Measurements from ENCODE around the gene ATP4A.

Gene ATP4A

DNA sequence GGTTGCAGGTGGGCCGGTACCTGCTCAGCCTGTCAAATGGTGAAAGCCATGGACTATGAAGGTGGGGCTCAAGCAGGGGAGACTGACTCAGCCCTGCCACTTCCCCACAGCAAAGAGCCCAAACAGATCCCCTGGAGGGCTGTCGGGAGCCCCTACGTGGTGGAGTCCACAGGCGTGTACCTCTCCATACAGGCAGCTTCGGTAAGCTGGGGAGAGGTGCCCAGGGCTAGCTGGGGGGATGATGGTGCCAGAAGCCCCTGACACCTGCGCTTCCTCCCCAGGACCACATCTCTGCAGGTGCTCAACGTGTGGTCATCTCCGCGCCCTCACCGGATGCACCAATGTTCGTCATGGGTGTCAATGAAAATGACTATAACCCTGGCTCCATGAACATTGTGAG lies 21.2 kb downstream of the ATP4A start:
- H3K27ac ChIP-seq (ENCODE audit: insufficient read depth, low read length, poor library complexity, severe bottlenecking) = no peak overlapping the region
- H3K27me3 ChIP-seq (replicated peaks; ENCODE audit: control insufficient read depth, insufficient read depth, low read length, poor library complexity, severe bottlenecking) = no peaks in the 10 kb centered on the region
- no peaks in the 10 kb centered on the region for H3K36me3 ChIP-seq (ENCODE audit: control insufficient read depth, insufficient read depth, low read length)
- peaks cover 20% of the 10 kb centered on the region for H3K4me1 ChIP-seq (ENCODE audit: control insufficient read depth, insufficient read depth, low read length, poor library complexity, severe bottlenecking)
- no peaks in the 10 kb centered on the region for H3K9me3 ChIP-seq (ENCODE audit: control insufficient read depth, low read length)
- no peak overlapping the region for H3K4me3 ChIP-seq (ENCODE audit: insufficient read depth, low read depth, low read length, poor library complexity, severe bottlenecking)
- DNase-seq = no peak

DNA sequence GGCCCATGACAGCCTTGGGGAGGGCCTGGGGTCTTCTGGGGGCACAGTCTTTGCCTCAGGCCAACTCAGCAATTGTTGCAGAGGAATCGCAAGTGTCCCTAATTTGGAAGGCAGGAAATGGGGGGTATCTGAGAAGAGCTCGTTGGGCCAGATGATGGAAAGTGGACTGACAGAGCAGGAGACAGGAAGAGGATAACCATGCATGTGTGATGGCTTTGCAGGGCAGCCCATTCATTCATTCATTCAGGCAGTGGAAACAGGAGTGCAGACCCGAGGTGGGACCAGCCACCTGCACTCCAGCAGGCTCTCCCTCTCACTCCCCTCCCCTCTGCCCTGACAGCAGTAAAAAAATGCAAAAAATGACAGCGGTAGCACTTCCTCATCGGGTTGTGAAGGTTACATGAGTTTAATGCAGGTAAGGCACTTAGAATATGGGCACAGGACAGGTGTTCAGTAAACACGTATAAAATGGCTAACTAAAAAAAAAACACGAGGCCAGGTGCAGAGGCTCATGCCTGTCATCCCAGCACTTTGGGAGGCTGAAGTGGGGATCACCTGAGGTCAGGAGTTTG lies 23.0 kb downstream of the ATP4A start:
- peaks cover 9% of the 10 kb centered on the region for H3K4me1 ChIP-seq (ENCODE audit: control insufficient read depth, insufficient read depth, low read length, poor library complexity, severe bottlenecking)
- DNase-seq = no peak

DNA sequence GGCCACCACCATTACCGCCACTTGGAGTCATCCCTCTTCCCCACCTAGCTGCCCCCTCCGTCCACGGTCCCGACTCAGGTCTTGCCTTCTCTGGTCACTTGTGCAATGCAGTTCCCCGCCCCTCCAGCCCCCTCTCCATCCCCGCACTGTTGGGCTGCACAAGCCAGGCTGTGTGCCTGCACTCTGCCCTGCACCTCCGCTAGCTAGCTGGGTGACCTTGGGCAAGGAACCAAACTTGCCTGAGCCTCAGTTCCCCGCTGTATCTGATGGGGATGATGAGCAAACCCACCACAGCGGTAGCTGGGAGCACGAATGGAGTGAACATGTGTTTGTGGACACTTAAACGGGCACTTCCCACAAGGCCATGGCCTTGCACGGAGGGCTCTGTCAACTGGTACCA lies 23.6 kb downstream of the ATP4A start:
- Histone ChIP-seq H3K9me3 (ENCODE audit: control insufficient read depth, low read length) (no peaks in the 10 kb centered on the region), H3K27ac (ENCODE audit: insufficient read depth, low read length, poor library complexity, severe bottlenecking) (no peak overlapping the region), H3K36me3 (ENCODE audit: control insufficient read depth, insufficient read depth, low read length) (no peaks in the 10 kb centered on the region), H3K27me3 (replicated peaks; ENCODE audit: control insufficient read depth, insufficient read depth, low read length, poor library complexity, severe bottlenecking) (no peaks in the 10 kb centered on the region), H3K4me3 (ENCODE audit: insufficient read depth, low read depth, low read length, poor library complexity, severe bottlenecking) (no peak overlapping the region), H3K4me1 (ENCODE audit: control insufficient read depth, insufficient read depth, low read length, poor library complexity, severe bottlenecking) (peaks cover 4% of the 10 kb centered on the region)
- no peak for DNase-seq

More for the DNA sequence above, 23.0 kb downstream of the ATP4A start:
- Histone ChIP-seq H3K27me3 (replicated peaks; ENCODE audit: control insufficient read depth, insufficient read depth, low read length, poor library complexity, severe bottlenecking) (no peaks in the 10 kb centered on the region), H3K4me3 (ENCODE audit: insufficient read depth, low read depth, low read length, poor library complexity, severe bottlenecking) (no peak overlapping the region), H3K27ac (ENCODE audit: insufficient read depth, low read length, poor library complexity, severe bottlenecking) (no peak overlapping the region), H3K9me3 (ENCODE audit: control insufficient read depth, low read length) (no peaks in the 10 kb centered on the region), H3K36me3 (ENCODE audit: control insufficient read depth, insufficient read depth, low read length) (no peaks in the 10 kb centered on the region)

DNA sequence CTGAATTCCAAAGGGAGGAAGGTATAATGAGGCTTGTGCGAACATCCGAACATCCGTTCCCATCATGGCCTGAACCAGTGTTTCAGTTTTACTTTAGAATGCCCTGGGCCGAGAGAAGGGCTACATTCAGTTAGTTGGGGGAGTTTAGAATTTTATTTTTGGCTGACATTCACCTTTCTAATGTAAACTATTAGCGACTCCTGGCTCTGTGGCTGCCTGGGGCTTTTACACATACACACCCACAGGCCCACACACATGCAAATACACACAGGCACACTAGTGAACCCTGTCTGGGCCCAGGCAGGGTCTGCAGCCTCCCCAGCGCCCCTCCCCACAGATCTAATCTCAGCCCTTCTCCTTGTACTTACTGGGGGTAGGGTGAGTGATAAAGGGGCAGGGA lies 24.1 kb downstream of the ATP4A start:
- H3K4me1 ChIP-seq (ENCODE audit: control insufficient read depth, insufficient read depth, low read length, poor library complexity, severe bottlenecking) = no peaks in the 10 kb centered on the region

GRCh38 chr19:35534803-35535480 lies 28.5 kb downstream of the ATP4A start:
- no peak for DNase-seq
- Histone ChIP-seq H3K9me3 (ENCODE audit: control insufficient read depth, low read length) (no peaks in the 10 kb centered on the region), H3K27me3 (replicated peaks; ENCODE audit: control insufficient read depth, insufficient read depth, low read length, poor library complexity, severe bottlenecking) (no peaks in the 10 kb centered on the region), H3K4me1 (ENCODE audit: control insufficient read depth, insufficient read depth, low read length, poor library complexity, severe bottlenecking) (peaks cover 9% of the 10 kb centered on the region), H3K27ac (ENCODE audit: insufficient read depth, low read length, poor library complexity, severe bottlenecking) (no peak overlapping the region), H3K4me3 (ENCODE audit: insufficient read depth, low read depth, low read length, poor library complexity, severe bottlenecking) (no peak overlapping the region), H3K36me3 (ENCODE audit: control insufficient read depth, insufficient read depth, low read length) (no peaks in the 10 kb centered on the region)

More for the DNA sequence above, 24.1 kb downstream of the ATP4A start:
- Histone ChIP-seq H3K27ac (ENCODE audit: insufficient read depth, low read length, poor library complexity, severe bottlenecking) (no peak overlapping the region), H3K36me3 (ENCODE audit: control insufficient read depth, insufficient read depth, low read length) (no peaks in the 10 kb centered on the region), H3K27me3 (replicated peaks; ENCODE audit: control insufficient read depth, insufficient read depth, low read length, poor library complexity, severe bottlenecking) (no peaks in the 10 kb centered on the region), H3K9me3 (ENCODE audit: control insufficient read depth, low read length) (no peaks in the 10 kb centered on the region), H3K4me3 (ENCODE audit: insufficient read depth, low read depth, low read length, poor library complexity, severe bottlenecking) (no peak overlapping the region)
- DNase-seq = no peak

DNA sequence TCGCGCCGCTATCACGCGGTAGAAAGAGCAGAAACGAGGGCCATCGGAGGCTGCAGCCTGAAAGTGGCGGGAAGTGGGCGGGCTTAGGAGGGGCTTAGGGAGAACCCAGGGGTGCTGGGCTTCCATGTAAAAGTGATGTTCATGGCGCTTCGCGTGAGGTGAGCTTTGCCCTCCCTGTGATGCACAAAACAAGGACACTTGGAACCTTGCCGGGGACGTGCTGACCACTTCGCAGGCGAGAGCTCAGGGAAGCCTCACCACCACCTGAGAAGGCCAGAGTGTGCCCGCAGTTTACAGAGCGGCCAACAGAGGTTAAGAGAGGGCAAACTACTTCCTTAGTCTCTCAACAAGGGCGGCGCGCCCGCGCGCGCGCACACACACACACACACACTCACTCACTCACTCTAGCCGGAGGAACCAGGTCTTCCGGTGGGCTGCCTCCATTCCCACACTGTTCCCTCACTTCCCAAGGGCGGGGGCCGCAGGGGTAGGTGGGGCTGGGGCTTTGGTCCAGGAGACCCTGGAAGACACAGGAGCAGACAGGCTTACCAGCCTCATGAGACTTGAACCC lies 29.6 kb downstream of the ATP4A start:
- H3K27ac ChIP-seq (ENCODE audit: insufficient read depth, low read length, poor library complexity, severe bottlenecking) = no peak overlapping the region

DNA sequence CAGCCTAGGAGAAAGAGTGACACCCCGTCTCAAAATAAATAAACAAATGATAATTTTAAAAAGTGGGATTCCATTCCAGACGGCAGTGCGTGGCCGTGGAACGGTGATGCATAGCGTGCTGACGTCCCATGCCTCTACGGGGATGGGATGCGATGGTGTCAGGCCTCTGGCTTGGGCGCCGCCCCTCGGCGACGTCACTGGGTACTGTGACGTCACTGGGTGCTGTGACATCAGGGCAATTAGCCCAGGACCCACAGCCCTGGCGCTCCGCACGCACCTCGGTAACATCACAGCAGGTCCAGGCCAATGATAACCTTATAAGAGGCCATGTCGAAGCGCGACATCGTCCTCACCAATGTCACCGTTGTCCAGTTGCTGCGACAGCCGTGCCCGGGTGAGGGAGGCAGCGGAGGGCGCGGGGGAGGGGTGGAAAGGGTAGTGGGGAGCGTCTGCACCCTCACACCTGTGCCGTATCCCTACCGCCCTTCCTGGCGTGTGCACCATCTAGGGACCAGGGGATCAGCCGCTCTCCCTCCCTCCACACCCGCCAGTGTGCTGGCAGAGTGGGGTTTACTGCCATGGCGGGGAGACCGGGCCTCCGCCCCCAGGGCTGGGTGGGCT lies 30.1 kb downstream of the ATP4A start, which contains the start of gene GAPDHS:
Gene GAPDHS (plus strand): TSS at position 256 of the 621 bp plus-strand sequence. CDS start 72 bp downstream, at position 328.
- Histone ChIP-seq H3K4me3 (ENCODE audit: insufficient read depth, low read depth, low read length, poor library complexity, severe bottlenecking) (peak within 1 kb of the TSS; percentile 29), H3K9me3 (ENCODE audit: control insufficient read depth, low read length) (no peaks in the 10 kb centered on the region), H3K36me3 (ENCODE audit: control insufficient read depth, insufficient read depth, low read length) (no peaks in the 10 kb centered on the region), H3K27me3 (replicated peaks; ENCODE audit: control insufficient read depth, insufficient read depth, low read length, poor library complexity, severe bottlenecking) (peaks cover 7% of the 10 kb centered on the region), H3K4me1 (ENCODE audit: control insufficient read depth, insufficient read depth, low read length, poor library complexity, severe bottlenecking) (peaks cover 9% of the 10 kb centered on the region), H3K27ac (ENCODE audit: insufficient read depth, low read length, poor library complexity, severe bottlenecking) (no peak within 1 kb of the TSS)
- no peak for DNase-seq

More for the DNA sequence above, 29.6 kb downstream of the ATP4A start:
- Histone ChIP-seq H3K36me3 (ENCODE audit: control insufficient read depth, insufficient read depth, low read length) (no peaks in the 10 kb centered on the region), H3K27me3 (replicated peaks; ENCODE audit: control insufficient read depth, insufficient read depth, low read length, poor library complexity, severe bottlenecking) (peaks cover 7% of the 10 kb centered on the region), H3K4me1 (ENCODE audit: control insufficient read depth, insufficient read depth, low read length, poor library complexity, severe bottlenecking) (peaks cover 9% of the 10 kb centered on the region), H3K4me3 (ENCODE audit: insufficient read depth, low read depth, low read length, poor library complexity, severe bottlenecking) (peak overlapping the region; percentile 29), H3K9me3 (ENCODE audit: control insufficient read depth, low read length) (no peaks in the 10 kb centered on the region)
- no peak for DNase-seq

DNA sequence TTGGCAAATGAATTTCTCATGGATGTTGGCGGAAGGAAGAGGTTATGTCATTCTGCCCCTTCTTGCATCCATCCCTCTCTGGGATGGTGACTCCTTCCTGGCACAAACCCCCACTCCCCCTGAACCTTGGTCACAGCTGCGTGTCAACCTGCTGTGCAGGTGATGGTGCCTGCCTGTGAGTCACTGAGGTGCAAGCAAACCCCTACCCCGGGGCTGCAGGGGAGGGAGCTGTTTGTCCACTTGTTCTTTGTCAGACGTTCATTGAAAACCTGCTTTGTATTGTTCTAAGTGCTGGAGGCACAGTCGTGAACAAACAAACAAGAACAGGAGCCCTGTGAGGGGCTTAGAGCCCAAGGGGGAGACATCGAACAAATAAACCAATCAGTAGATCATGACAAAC lies 32.2 kb downstream of the ATP4A start:
- Histone ChIP-seq H3K27me3 (replicated peaks; ENCODE audit: control insufficient read depth, insufficient read depth, low read length, poor library complexity, severe bottlenecking) (peaks cover 7% of the 10 kb centered on the region), H3K9me3 (ENCODE audit: control insufficient read depth, low read length) (no peaks in the 10 kb centered on the region), H3K4me1 (ENCODE audit: control insufficient read depth, insufficient read depth, low read length, poor library complexity, severe bottlenecking) (peaks cover 9% of the 10 kb centered on the region), H3K27ac (ENCODE audit: insufficient read depth, low read length, poor library complexity, severe bottlenecking) (no peak overlapping the region), H3K36me3 (ENCODE audit: control insufficient read depth, insufficient read depth, low read length) (no peaks in the 10 kb centered on the region), H3K4me3 (ENCODE audit: insufficient read depth, low read depth, low read length, poor library complexity, severe bottlenecking) (no peak overlapping the region)
- DNase-seq = no peak

DNA sequence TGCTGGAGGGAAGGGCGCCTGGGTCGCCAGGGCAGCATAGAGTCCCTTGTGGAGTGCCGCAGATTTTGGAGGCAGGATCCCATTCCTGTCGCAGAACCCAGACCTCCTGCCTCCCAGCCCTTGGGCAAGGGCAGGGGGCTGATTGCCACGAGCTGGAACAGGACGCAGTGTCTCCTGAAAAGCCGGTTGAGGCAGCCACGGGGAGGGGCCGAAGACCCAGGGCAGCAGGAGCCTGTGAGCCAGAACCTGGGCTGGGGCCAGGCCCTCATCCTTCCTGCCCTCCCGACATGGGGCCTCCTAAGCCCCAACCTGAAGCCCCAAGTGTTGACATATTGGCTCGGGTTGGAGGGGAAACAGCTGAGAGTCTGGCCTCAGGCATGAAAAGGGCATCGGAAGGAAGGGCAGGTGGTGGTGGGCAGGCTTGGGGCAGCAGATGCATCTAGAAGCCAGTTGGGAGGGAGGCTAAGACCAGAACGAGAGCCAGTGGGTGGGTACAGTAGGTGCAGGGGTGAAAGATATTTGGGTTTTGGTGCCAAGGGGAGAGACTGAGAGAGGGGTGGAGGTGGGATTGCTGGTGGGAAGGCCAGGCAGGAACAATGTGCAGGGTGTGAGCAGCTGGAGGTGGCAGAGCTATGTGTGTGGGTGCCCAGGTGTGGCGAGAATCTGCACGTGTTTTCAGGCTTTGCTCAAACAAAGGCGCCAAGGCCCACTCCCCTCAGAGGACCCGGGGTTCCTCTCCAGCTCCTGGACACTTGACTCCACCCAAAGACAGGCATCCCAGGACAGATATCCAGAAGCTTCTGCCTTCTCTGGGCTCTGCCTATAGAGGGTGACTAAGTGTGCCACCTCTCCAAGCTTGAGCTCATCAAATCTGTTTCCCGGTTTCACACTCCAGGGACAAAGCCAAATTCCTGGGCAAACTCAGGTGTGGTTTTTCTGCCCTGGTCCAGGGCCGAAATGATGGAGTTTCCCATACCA lies 33.9 kb downstream of the ATP4A start:
- Histone ChIP-seq H3K27me3 (replicated peaks; ENCODE audit: control insufficient read depth, insufficient read depth, low read length, poor library complexity, severe bottlenecking) (peaks cover 7% of the 10 kb centered on the region), H3K4me1 (ENCODE audit: control insufficient read depth, insufficient read depth, low read length, poor library complexity, severe bottlenecking) (peaks cover 9% of the 10 kb centered on the region), H3K9me3 (ENCODE audit: control insufficient read depth, low read length) (no peaks in the 10 kb centered on the region), H3K27ac (ENCODE audit: insufficient read depth, low read length, poor library complexity, severe bottlenecking) (no peak overlapping the region), H3K4me3 (ENCODE audit: insufficient read depth, low read depth, low read length, poor library complexity, severe bottlenecking) (no peak overlapping the region), H3K36me3 (ENCODE audit: control insufficient read depth, insufficient read depth, low read length) (no peaks in the 10 kb centered on the region)
- DNase-seq = no peak
